ENCODE results near the gene HBEGF. TPM values are rescaled to one million over a fixed set of nuclear protein-coding genes. Genes with fewer than 3 reads are reported as not detected.
A peak's percentile ranks its signal among the peaks of the same experiment; 100 is the strongest.

The HBEGF gene
- total and polyA plus RNA-seq, 10 of the 15 experiments (the other 5 are each of a cell fraction or from before 2014, with no cell fraction given): 0.87 to 3.1 (median 2.1) TPM

GRCh38 chr5:140342896-140343295 is 3.5 kb downstream of the HBEGF start:
- BruUV-seq (replicated peaks): no TSS peak
- FAIRE-seq (no peak), ATAC-seq (no peak; the same call in 1 of the 3 replicates), DNase-seq (ENCODE audit: low read depth, low spot score) (no peak)
- H3K9ac ChIP-seq (ENCODE audit: control insufficient read depth, insufficient read depth, low read length): no peak overlapping the region; the same call in 1 of the 2 replicates
- H3K4me1 ChIP-seq (ENCODE audit: control insufficient read depth, insufficient read depth, low read length): peaks cover 42% of the 10 kb centered on the region
- in situ Hi-C loops (cut with MboI) (no loop called here), intact Hi-C loops (cut with micrococcal nuclease; ENCODE audit: unreplicated experiment) (no loop called here)
- H3K79me2 ChIP-seq (ENCODE audit: control insufficient read depth, insufficient read depth, low read length): peaks cover 3% of the 10 kb centered on the region
- peak overlapping the region; percentile 69 for H3K4me2 ChIP-seq (ENCODE audit: control insufficient read depth, insufficient read depth)
- ChIA-PET CTCF (interaction anchor here (1.1 to 16.9 kb wide), 5 partner anchors 9 to 173 kb away, joined by 3 to 774 read pairs (median 10); no protein-coding TSS in a partner anchor), RAD21 (ENCODE audit: unreplicated experiment) (interaction anchor here (9.2 kb wide), 1 partner anchor 97 kb away, joined by 131 read pairs; no protein-coding TSS in a partner anchor), POLR2A (interaction anchor here (0.5 to 1.0 kb wide), 2 partner anchors 14 to 50 kb away, joined by 3 read pairs; no protein-coding TSS in a partner anchor), SMC1A (ENCODE audit: uncharacterized antibody, unreplicated experiment) (interaction anchor here (0.6 to 2.0 kb wide), 4 partner anchors 9 to 359 kb away, joined by 3 to 8 read pairs (median 5); no protein-coding TSS in a partner anchor)
- H3K4me3 ChIP-seq: no peak overlapping the region
- 50% methylated on average over 1 of the region's 1 CpG for WGBS (ENCODE audit: insufficient coverage, insufficient replicate concordance, low lambda C conversion rate, missing lambda C conversion rate)
- H3K27me3 ChIP-seq (replicated peaks in 1 of 2; ENCODE audit: control insufficient read depth in 2 of 2, insufficient read depth in 2 of 2, low read length in 1 of 2): no peaks in the 10 kb centered on the region
- peak overlapping the region; percentile 72 for H3K27ac ChIP-seq (ENCODE audit: control insufficient read depth, insufficient read depth)
- no peak for TF ChIP-seq RBBP5 (conservative IDR thresholded peaks at IDR 0.05)
- TF ChIP-seq ETV6 (conservative IDR thresholded peaks at IDR 0.05 in 1 of 2, IDR thresholded peaks at IDR 0.05 in 1 of 2; ENCODE audit: borderline replicate concordance in 1 of 2, low read depth in 1 of 2): no peak
- no peak for TF ChIP-seq NR2C2 (IDR thresholded peaks at IDR 0.05; ENCODE audit: borderline replicate concordance, control insufficient read depth, insufficient read length, low read depth)
- TF ChIP-seq BCLAF1 (IDR thresholded peaks at IDR 0.05): no peak
- H3K36me3 ChIP-seq (ENCODE audit: control insufficient read depth in 2 of 2, insufficient read depth in 2 of 2, low read length in 1 of 2): no peaks in the 10 kb centered on the region
- H3K9me3 ChIP-seq (replicated peaks; ENCODE audit: control insufficient read depth, insufficient read depth, low read length): no peaks in the 10 kb centered on the region
- H2AFZ ChIP-seq (ENCODE audit: control insufficient read depth, low read depth, low read length): peak overlapping the region; percentile 80
- H4K20me1 ChIP-seq (ENCODE audit: control insufficient read depth, insufficient read depth): no peaks in the 10 kb centered on the region

Data from GM12878 (cell line).